ENCODE results near the gene FMO4.
"Not testable (repeated sequence)": the region's sequence is repeated elsewhere in the genome, so short reads cannot be mapped to it uniquely, and the experiment has no call there.

Gene FMO4

GRCh38 chr1:171279678-171280077 is 34.3 kb upstream of the FMO4 start:
- no peak for DNase-seq (ENCODE audit: low spot score)
- TF ChIP-seq CTCF (IDR thresholded peaks at IDR 0.05): no peak
- no peak overlapping the region for H3K4me3 ChIP-seq
- no peak overlapping the region for H3K27ac ChIP-seq

- H3K4me3 ChIP-seq: no peak overlapping the region
- no peak for TF ChIP-seq CTCF (IDR thresholded peaks at IDR 0.05)
- H3K27ac ChIP-seq: no peak overlapping the region
- no peak for DNase-seq (ENCODE audit: low spot score)
These were observed 33.4 kb upstream of the FMO4 start for GRCh38 chr1:171280599-171280998.

- Histone ChIP-seq H3K4me3 (no peak overlapping the region), H3K27ac (no peak overlapping the region)
- no peak for TF ChIP-seq CTCF (IDR thresholded peaks at IDR 0.05)
- DNase-seq (ENCODE audit: low spot score): no peak
These were observed 27.8 kb upstream of the FMO4 start for GRCh38 chr1:171286032-171286705.

GRCh38 chr1:171290621-171291020 is 23.4 kb upstream of the FMO4 start:
- no peak for TF ChIP-seq CTCF (IDR thresholded peaks at IDR 0.05)
- no peak overlapping the region for H3K4me3 ChIP-seq
- DNase-seq (ENCODE audit: low spot score): no peak
- no peak overlapping the region for H3K27ac ChIP-seq

GRCh38 chr1:171292799-171293198 is 21.2 kb upstream of the FMO4 start:
- H3K4me3 ChIP-seq: no peak overlapping the region
- TF ChIP-seq CTCF (IDR thresholded peaks at IDR 0.05): no peak
- DNase-seq (ENCODE audit: low spot score): no peak

GRCh38 chr1:171295383-171295782 is 18.6 kb upstream of the FMO4 start:
- not testable (repeated sequence) for DNase-seq (ENCODE audit: low spot score); H3K27ac ChIP-seq; H3K4me3 ChIP-seq

More at GRCh38 chr1:171292799-171293198, 21.2 kb upstream of the FMO4 start:
- no peak overlapping the region for H3K27ac ChIP-seq

- TF ChIP-seq CTCF (IDR thresholded peaks at IDR 0.05): no peak
- Histone ChIP-seq H3K27ac (no peak overlapping the region), H3K4me3 (no peak overlapping the region)
- DNase-seq (ENCODE audit: low spot score): no peak
These were observed 18.2 kb upstream of the FMO4 start for GRCh38 chr1:171295821-171296220.

All from coronary artery (tissue), 2 donors.